GM23338 (cell line): Measurements from ENCODE around the gene ABCA6. TPM values are rescaled to one million over a fixed set of nuclear protein-coding genes. Genes with fewer than 3 reads are reported as not detected.
A peak's percentile ranks its signal among the peaks of the same experiment; 100 is the strongest.

Source experiments
- ATAC-seq: fragments of 200-7000 bp; cut with Tn5 transposase; 3 replicates; pipeline ENCODE4 v1.9.1; 2020
- DNase-seq: peaks from one replicate; pipeline ENCODE4 v3.0.0-alpha.2; 2015; ENCODE audit warnings: low spot score
- H2AFZ ChIP-seq: fragments of 200-600 bp; sonication (generic); 2 replicates; pipeline ENCODE4 v1.8.0; 2016; ENCODE audit warnings: antibody characterized with exemption, mild to moderate bottlenecking, moderate library complexity
- H3F3A ChIP-seq: fragments of 200-600 bp; sonication (generic); replicated peaks from 2 replicates; pipeline ENCODE4 v1.8.0; 2017; ENCODE audit warnings: antibody characterized with exemption, mixed run types, low read depth
- H3K27ac ChIP-seq: fragments of 200-600 bp; sonication (generic); 2 replicates; pipeline ENCODE4 v1.6.1; 2016; ENCODE audit warnings: low read depth
- H3K27me3 ChIP-seq: fragments of 200-600 bp; sonication (generic); 2 replicates; pipeline ENCODE4 v1.8.0; 2016; ENCODE audit warnings: mild to moderate bottlenecking, mixed run types, moderate library complexity; ENCODE audit not compliant: insufficient read depth
- H3K36me3 ChIP-seq: fragments of 200-600 bp; sonication (generic); 2 replicates; pipeline ENCODE4 v1.8.0; 2016; ENCODE audit warnings: mild to moderate bottlenecking; ENCODE audit not compliant: insufficient read depth
- H3K4me1 ChIP-seq: fragments of 200-600 bp; sonication (generic); 2 replicates; pipeline ENCODE4 v1.8.0; 2016; ENCODE audit warnings: mild to moderate bottlenecking, moderate library complexity; ENCODE audit not compliant: insufficient read depth
- H3K4me2 ChIP-seq: fragments of 200-600 bp; sonication (generic); 2 replicates; pipeline ENCODE4 v1.7.1; 2017; ENCODE audit warnings: mixed run types
- H3K4me3 ChIP-seq: fragments of 200-600 bp; sonication (generic); 2 replicates; pipeline ENCODE4 v1.6.1; 2016; ENCODE audit warnings: mixed run types
- H3K79me2 ChIP-seq: fragments of 200-600 bp; sonication (generic); replicated peaks from 2 replicates; pipeline ENCODE4 v1.8.0; 2017; ENCODE audit warnings: mild to moderate bottlenecking; ENCODE audit not compliant: insufficient read depth
- H3K9me2 ChIP-seq: fragments of 200-600 bp; sonication (generic); 2 replicates; pipeline ENCODE4 v1.8.0; 2017; ENCODE audit not compliant: insufficient read depth
- H4K20me1 ChIP-seq: fragments of 200-600 bp; sonication (generic); replicated peaks from 2 replicates; pipeline ENCODE4 v1.8.0; 2017; ENCODE audit warnings: mild to moderate bottlenecking; ENCODE audit not compliant: insufficient read depth
- H3K27ac Mint-ChIP-seq: 2 replicates; pipeline ENCODE4 v1.8.0; 2020; ENCODE audit warnings: inconsistent platforms, mild to moderate bottlenecking, moderate library complexity, mixed read lengths
- H3K27me3 Mint-ChIP-seq: 3 replicates; pipeline ENCODE4 v1.8.0; 2022; ENCODE audit warnings: low read depth, mild to moderate bottlenecking, moderate library complexity, mixed read lengths, inconsistent platforms; ENCODE audit not compliant: insufficient read depth, poor library complexity
- H3K36me3 Mint-ChIP-seq: 3 replicates; pipeline ENCODE4 v1.8.0; 2021; ENCODE audit warnings: low read depth, mild to moderate bottlenecking, inconsistent platforms, moderate library complexity, mixed read lengths
- H3K4me1 Mint-ChIP-seq: 3 replicates; pipeline ENCODE4 v1.8.0; 2020; ENCODE audit warnings: mild to moderate bottlenecking, inconsistent platforms, mixed read lengths
- H3K4me3 Mint-ChIP-seq: 3 replicates; pipeline ENCODE4 v1.8.0; 2021; ENCODE audit warnings: moderate library complexity, mild to moderate bottlenecking, inconsistent platforms, mixed read lengths
- H3K9me3 Mint-ChIP-seq: 3 replicates; pipeline ENCODE4 v1.8.0; 2020; ENCODE audit warnings: moderate library complexity, mild to moderate bottlenecking, inconsistent platforms, mixed read lengths
- CREB1 ChIP-seq: fragments of 250-450 bp; sonication (Bioruptor Pico); IDR thresholded peaks from 2 replicates; pipeline ENCODE4 v1.5.0; 2020; ENCODE audit warnings: low read depth, mild to moderate bottlenecking, moderate library complexity
- CTCF ChIP-seq, 2 experiments: fragments of 200-600 bp in 1 of 2; sonication (generic) in 1 of 2; conservative IDR thresholded peaks; 2 replicates each; pipeline versions ENCODE4 v1.5.1 to v1.6.1; 2016 to 2017; ENCODE audit warnings: antibody characterized with exemption in 2 of 2, low read depth in 2 of 2, mild to moderate bottlenecking in 2 of 2, moderate library complexity in 1 of 2
- ZNF114 ChIP-seq: fragments of 250-450 bp; sonication (Bioruptor Pico); IDR thresholded peaks from 2 replicates; pipeline ENCODE4 v1.5.0; 2020; ENCODE audit warnings: mild to moderate bottlenecking, moderate library complexity
- ZNF331 ChIP-seq: fragments of 250-450 bp; sonication (Bioruptor Pico); IDR thresholded peaks from 2 replicates; pipeline ENCODE4 v1.5.0; 2020; ENCODE audit warnings: low read depth, mild to moderate bottlenecking, moderate library complexity
- ZNF462 ChIP-seq: fragments of 250-450 bp; sonication (Bioruptor Pico); IDR thresholded peaks from 2 replicates; pipeline ENCODE4 v1.5.0; 2020; ENCODE audit warnings: mild to moderate bottlenecking, moderate library complexity
- polyA plus RNA-seq: library from polyadenylated mRNA; unstranded; fragments of >200 nt; fragmentation: Nextera tagmentation; extraction: Ambion mirVana; gene quantifications from 2 replicates; pipeline ENCODE4 v1.2.1, GENCODE V29; 2016
- total RNA-seq: library from RNA; depleted of rRNA; stranded (reverse); fragments of >200 nt; shearing (Covaris generic); gene quantifications from 2 replicates; pipeline ENCODE4 v1.2.3, GENCODE V29; 2014

Gene ABCA6
- total and polyA plus RNA-seq, 2 experiments from 2014 or later: not detected

- no peak for TF ChIP-seq ZNF462
- TF ChIP-seq CREB1 (CRISPR knock-in tag): no peak
- no peak for TF ChIP-seq ZNF331
Measured at GRCh38 chr17:69047368-69048263, 94.1 kb downstream of the ABCA6 start (continued).

- no peaks in the 10 kb centered on the region for H3F3A ChIP-seq
- no peaks in the 10 kb centered on the region for H3K36me3 ChIP-seq
- H3K4me1 ChIP-seq: no peaks in the 10 kb centered on the region
- H3K9me2 ChIP-seq: no peaks in the 10 kb centered on the region
- no peaks in the 10 kb centered on the region for H3K9me3 Mint-ChIP-seq
- no peaks in the 10 kb centered on the region for H4K20me1 ChIP-seq
- no peaks in the 10 kb centered on the region for H3K79me2 ChIP-seq
- no peak overlapping the region for H3K27ac ChIP-seq
- no peaks in the 10 kb centered on the region for H3K4me1 Mint-ChIP-seq
- no peak overlapping the region for H3K4me3 Mint-ChIP-seq
- no peaks in the 10 kb centered on the region for H3K36me3 Mint-ChIP-seq
- H3K27me3 Mint-ChIP-seq: peaks cover 2% of the 10 kb centered on the region
- H3K27me3 ChIP-seq: no peaks in the 10 kb centered on the region
- no peak overlapping the region for H2AFZ ChIP-seq
- ATAC-seq (no peak), DNase-seq (peak; percentile 32)
- H3K27ac Mint-ChIP-seq: no peak overlapping the region
- no peak overlapping the region for H3K4me3 ChIP-seq
- H3K4me2 ChIP-seq: no peak overlapping the region
- TF ChIP-seq ZNF114 (CRISPR knock-in tag) (no peak), CTCF (conservative IDR thresholded peaks at IDR 0.05; ENCODE audit: low read depth in 2 of 2) (0 out of 4 replicates have a peak, but pooled peaks have one; percentile 11 to 18)
Measured at GRCh38 chr17:69046121-69046807, 95.4 kb downstream of the ABCA6 start.
